H1 (cell line): ENCODE results near the gene KCNH5. TPM values are rescaled to one million over a fixed set of nuclear protein-coding genes. Genes with fewer than 3 reads are reported as not detected.

ENCODE experiments used
- CTCF ChIA-PET: fragments of 300-600 bp; sonication (Branson Sonifier 250); formaldehyde crosslinking; loops from one replicate; lab custom pipeline; 2021; ENCODE audit not compliant: partially characterized antibody; lab: Charles Lee
- POLR2A ChIA-PET: fragments of 300-600 bp; sonication (Branson Sonifier 250); formaldehyde crosslinking; loops from one replicate; lab custom pipeline; 2021; ENCODE audit warnings: inconsistent platforms; ENCODE audit not compliant: partially characterized antibody; lab: Charles Lee
- DNase-seq, 2 experiments: peaks; one replicate each; pipeline versions ENCODE4 v3.0.0 to v3.0.0-alpha.2; 2010 to 2022; ENCODE audit warnings: low spot score in 2 of 2, low read depth in 1 of 2, mixed read lengths in 1 of 2
- FAIRE-seq: peaks from 2 replicates; lab custom pipeline; 2011; peaks lifted over from hg19 to GRCh38; lab: Jason Lieb, UNC
- H2AFZ ChIP-seq: 2 replicates; pipeline ENCODE4 v1.8.1; 2012; ENCODE audit warnings: low read length, inconsistent platforms
- H2AK5ac ChIP-seq: 2 replicates; pipeline ENCODE4 v1.6.1; 2013; ENCODE audit warnings: low read depth, low read length
- H2BK120ac ChIP-seq: replicated peaks from 2 replicates; pipeline ENCODE3; 2013; ENCODE audit warnings: low read depth, low read length, inconsistent platforms
- H2BK12ac ChIP-seq: 2 replicates; pipeline ENCODE4 v1.6.1; 2013; ENCODE audit warnings: low read depth, low read length
- H2BK15ac ChIP-seq: 2 replicates; pipeline ENCODE4 v1.6.1; 2013; ENCODE audit warnings: low read length
- H2BK20ac ChIP-seq: 2 replicates; pipeline ENCODE4 v1.6.1; 2013; ENCODE audit warnings: low read length
- H2BK5ac ChIP-seq: 2 replicates; pipeline ENCODE4 v1.6.1; 2013; ENCODE audit warnings: low read depth, low read length
- H3K14ac ChIP-seq: 2 replicates; pipeline ENCODE4 v1.6.1; 2013; ENCODE audit warnings: inconsistent platforms; ENCODE audit not compliant: insufficient read length
- H3K18ac ChIP-seq: 2 replicates; pipeline ENCODE4 v1.6.1; 2013; ENCODE audit warnings: low read length; ENCODE audit errors: extremely low read depth
- H3K23ac ChIP-seq: 2 replicates; pipeline ENCODE4 v1.6.1; 2013; ENCODE audit warnings: inconsistent platforms; ENCODE audit not compliant: insufficient read length
- H3K23me2 ChIP-seq: 2 replicates; pipeline ENCODE4 v1.6.1; 2013; ENCODE audit warnings: low read depth, low read length
- H3K27ac ChIP-seq: 2 replicates; pipeline ENCODE4 v1.6.1; 2011; ENCODE audit warnings: low read depth, low read length, inconsistent platforms
- H3K27me3 ChIP-seq, 4 experiments: replicated peaks in 1 of 4; 1 replicate in 1 of 4; 2 replicates in 3 of 4; pipeline versions ENCODE4 v1.6.1 to v1.8.1; 2011 to 2013; ENCODE audit warnings: low read length in 3 of 4, mild to moderate bottlenecking in 3 of 4, inconsistent platforms in 2 of 4, mixed read lengths in 2 of 4, moderate library complexity in 1 of 4; ENCODE audit not compliant: control insufficient read depth in 3 of 4, insufficient read depth in 3 of 4; ENCODE audit errors: extremely low read depth in 1 of 4
- H3K36me3 ChIP-seq, 4 experiments: 2 replicates each; pipeline versions ENCODE4 v1.6.1 to v1.8.1; 2011 to 2013; ENCODE audit warnings: mild to moderate bottlenecking in 4 of 4, low read length in 3 of 4, moderate library complexity in 2 of 4, control low read depth in 1 of 4, inconsistent platforms in 1 of 4; ENCODE audit not compliant: insufficient read depth in 4 of 4, control insufficient read depth in 2 of 4
- H3K4ac ChIP-seq: replicated peaks from 2 replicates; pipeline ENCODE3; 2013; ENCODE audit warnings: low read length, low read depth, mixed read lengths, inconsistent platforms; ENCODE audit not compliant: insufficient read length
- H3K4me1 ChIP-seq, 4 experiments: replicated peaks in 1 of 4; 1 replicate in 1 of 4; 2 replicates in 3 of 4; pipeline versions ENCODE4 v1.6.1 to v1.8.1; 2011 to 2013; ENCODE audit warnings: low read length in 3 of 4, inconsistent platforms in 2 of 4, mixed read lengths in 1 of 4; ENCODE audit not compliant: insufficient read depth in 4 of 4, control insufficient read depth in 3 of 4
- H3K4me2 ChIP-seq, 2 experiments: 2 replicates each; pipeline versions ENCODE4 v1.6.1 to v1.8.1; 2011 to 2013; ENCODE audit warnings: low read depth in 2 of 2, low read length in 2 of 2, control low read depth in 1 of 2, inconsistent platforms in 1 of 2, mild to moderate bottlenecking in 1 of 2; ENCODE audit not compliant: insufficient read depth in 1 of 2
- H3K4me3 ChIP-seq, 4 experiments: fragments of 200-600, 300-600 bp in 1 of 4; sonication (generic), shearing (Covaris generic), sonication (Bioruptor Twin) in 1 of 4; 2 replicates each; pipeline versions ENCODE4 v1.5.1 to v1.8.1; 2011 to 2016; ENCODE audit warnings: low read length in 4 of 4, low read depth in 3 of 4, control low read depth in 2 of 4, inconsistent platforms in 2 of 4, mild to moderate bottlenecking in 2 of 4, mixed read lengths in 1 of 4, moderate library complexity in 1 of 4; ENCODE audit not compliant: insufficient read depth in 2 of 4; ENCODE audit errors: extremely low read depth in 1 of 4
- H3K56ac ChIP-seq: replicated peaks from 2 replicates; pipeline ENCODE3; 2013; ENCODE audit warnings: low read depth, mild to moderate bottlenecking, mixed read lengths, low read length, inconsistent platforms; ENCODE audit not compliant: insufficient read length
- H3K79me1 ChIP-seq: 2 replicates; pipeline ENCODE4 v1.6.1; 2013; ENCODE audit warnings: low read depth, low read length, control low read depth
- H3K79me2 ChIP-seq, 2 experiments: 2 replicates each; pipeline versions ENCODE4 v1.6.1 to v1.8.1; 2012 to 2013; ENCODE audit warnings: low read length in 2 of 2, mild to moderate bottlenecking in 2 of 2, inconsistent platforms in 1 of 2; ENCODE audit not compliant: insufficient read depth in 2 of 2, control insufficient read depth in 1 of 2
- H3K9ac ChIP-seq, 4 experiments: replicated peaks in 1 of 4; 1 replicate in 1 of 4; 2 replicates in 3 of 4; pipeline versions ENCODE4 v1.6.1 to v1.8.1; 2011 to 2013; ENCODE audit warnings: low read depth in 3 of 4, low read length in 3 of 4, control low read depth in 2 of 4, mild to moderate bottlenecking in 2 of 4, moderate library complexity in 2 of 4, inconsistent platforms in 1 of 4; ENCODE audit errors: extremely low read depth in 1 of 4
- H3K9me3 ChIP-seq, 2 experiments: 2 replicates each; pipeline versions ENCODE4 v1.6.1 to v1.8.1; 2012 to 2013; ENCODE audit warnings: mild to moderate bottlenecking in 2 of 2, moderate library complexity in 2 of 2, control low read depth in 1 of 2, inconsistent platforms in 1 of 2, low read depth in 1 of 2, low read length in 1 of 2, mixed read lengths in 1 of 2; ENCODE audit not compliant: insufficient read depth in 2 of 2
- H4K20me1 ChIP-seq, 2 experiments: replicated peaks in 1 of 2; 2 replicates each; pipeline versions ENCODE3 to v1.8.1; 2011 to 2013; ENCODE audit warnings: inconsistent platforms in 2 of 2, low read length in 2 of 2, mild to moderate bottlenecking in 1 of 2; ENCODE audit not compliant: insufficient read depth in 2 of 2, control insufficient read depth in 1 of 2
- H4K5ac ChIP-seq: 2 replicates; pipeline ENCODE4 v1.6.1; 2013; ENCODE audit warnings: low read length, low read depth, mixed read lengths, inconsistent platforms; ENCODE audit not compliant: insufficient read length
- H4K8ac ChIP-seq: 2 replicates; pipeline ENCODE4 v1.8.0; 2013; ENCODE audit warnings: mild to moderate bottlenecking, moderate library complexity, low read length, inconsistent platforms; ENCODE audit not compliant: insufficient read depth; ENCODE audit errors: extremely low read depth
- H4K91ac ChIP-seq: replicated peaks from 2 replicates; pipeline ENCODE3; 2013; ENCODE audit warnings: low read length, mixed read lengths, inconsistent platforms; ENCODE audit not compliant: insufficient read length
- ASH2L ChIP-seq: fragments of 200-600, 300-600 bp; sonication (generic); IDR thresholded peaks from one replicate; pipeline ENCODE4 v1.7.1; 2017; ENCODE audit warnings: low read length
- BACH1 ChIP-seq: IDR thresholded peaks from 2 replicates; pipeline ENCODE4 v1.6.1; 2012; ENCODE audit warnings: low read length, improper control_type of control experiment
- CHD1 ChIP-seq: IDR thresholded peaks from 2 replicates; pipeline ENCODE4 v1.6.1; 2012; ENCODE audit warnings: low read depth, low read length, improper control_type of control experiment
- EZH2 ChIP-seq: fragments of 200-600 bp; sonication (generic); IDR thresholded peaks from 2 replicates; pipeline ENCODE4 v1.7.1; 2012; ENCODE audit warnings: low read depth, mild to moderate bottlenecking, moderate library complexity, low read length, inconsistent platforms; ENCODE audit not compliant: severe bottlenecking
- HDAC2 ChIP-seq, 2 experiments: fragments of 300-600 bp in 1 of 2; sonication (generic) in 1 of 2; IDR thresholded peaks; 2 replicates each; pipeline ENCODE4 v1.6.1; 2011 to 2012; ENCODE audit warnings: low read depth in 2 of 2, low read length in 2 of 2, mild to moderate bottlenecking in 2 of 2, moderate library complexity in 2 of 2, borderline replicate concordance in 1 of 2, inconsistent platforms in 1 of 2
- MAFK ChIP-seq: IDR thresholded peaks from 2 replicates; pipeline ENCODE4 v1.6.1; 2012; ENCODE audit warnings: low read depth, mild to moderate bottlenecking, improper control_type of control experiment, low read length
- PHF8 ChIP-seq: fragments of 200-600 bp; sonication (generic); conservative IDR thresholded peaks from 2 replicates; pipeline ENCODE4 v1.7.1; 2012; ENCODE audit warnings: low read depth, mild to moderate bottlenecking, inconsistent platforms, low read length, moderate library complexity
- SUZ12 ChIP-seq: fragments of 200-600 bp; sonication (generic); IDR thresholded peaks from 2 replicates; pipeline ENCODE4 v1.6.1; 2012; ENCODE audit warnings: mild to moderate bottlenecking, inconsistent platforms, low read length, moderate library complexity, mixed read lengths
- WGBS, 2 experiments: shearing (Covaris generic) in 1 of 2; methylation state at CpG; one replicate each; pipeline versions ENCODE4 v1.1.6 to v1.1.7; 2013 to 2015; ENCODE audit warnings: low lambda C conversion rate in 2 of 2, mixed read lengths in 2 of 2, inconsistent platforms in 1 of 2, low coverage in 1 of 2, missing lambda C conversion rate in 1 of 2; ENCODE audit not compliant: insufficient replicate concordance in 2 of 2, insufficient coverage in 1 of 2, insufficient read length in 1 of 2; ENCODE audit errors: extremely low coverage in 1 of 2, missing lambda C conversion rate in 1 of 2; 5-methylcytosine and 5-hydroxymethylcytosine counted together
- polyA plus RNA-seq, 7 experiments: library from polyadenylated mRNA; depleted of rRNA in 3 of 7; stranded (reverse) in 5 of 7; unstranded in 2 of 7; fragments of >200 nt in 5 of 7; fragments of 200-250 nt in 2 of 7; gene quantifications; 1 replicate in 5 of 7; 2 replicates in 1 of 7; 4 replicates in 1 of 7; pipeline versions ENCODE4 v1.2.1 to v1.2.3, GENCODE V29; 2011 to 2013; ENCODE audit warnings: missing spikeins in 2 of 7, mixed read lengths in 2 of 7
- total RNA-seq: library from RNA; stranded (reverse); fragmentation: NEBNext Ultra II Directional; extraction: Animal tissue kit (Norgen Biotek cat#: 25700); gene quantifications from 2 replicates; pipeline ENCODE4 v1.2.1, GENCODE V29; 2021
- TF ChIP-seq, protein P1 (sequence below), 3 experiments: IDR thresholded peaks; 1 replicate in 2 of 3; 2 replicates in 1 of 3; pipeline versions ENCODE4 v1.5.1 to v1.6.1; 2011; ENCODE audit warnings: low read length in 3 of 3, mild to moderate bottlenecking in 3 of 3, inconsistent platforms in 2 of 3, low read depth in 1 of 3, moderate library complexity in 1 of 3; ENCODE audit not compliant: insufficient read depth in 1 of 3; ENCODE audit errors: control extremely low read depth in 1 of 3
- TF ChIP-seq, protein P2 (sequence below): IDR thresholded peaks from 2 replicates; pipeline ENCODE4 v1.6.1; 2012; ENCODE audit warnings: low read length, inconsistent platforms

Gene KCNH5
- total and polyA plus RNA-seq, 2 of the 8 experiments (the other 6 are each of a cell fraction or from before 2014, with no cell fraction given): 0.24 to 0.50 TPM

DNA sequence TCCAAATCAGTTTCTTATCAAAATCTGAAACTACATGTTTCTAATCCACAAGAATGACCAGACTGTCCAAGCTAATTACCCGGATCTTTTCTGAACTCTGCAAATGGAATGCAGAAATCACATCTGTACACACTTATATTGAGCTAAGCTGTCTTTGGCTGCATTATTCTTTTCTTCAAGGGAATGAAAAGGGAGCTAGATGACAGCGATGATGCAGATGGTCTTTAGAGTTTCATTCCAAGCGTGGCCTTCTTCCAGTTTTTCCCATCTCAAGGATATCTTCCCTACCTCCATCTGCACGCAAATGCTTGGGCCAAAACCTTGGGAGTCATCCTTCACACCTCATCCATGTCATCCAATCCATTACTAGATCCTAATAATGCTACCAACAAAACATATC lies 12.6 kb downstream of the KCNH5 start:
- H3K14ac ChIP-seq: no peak overlapping the region
- no peaks in the 10 kb centered on the region for H4K20me1 ChIP-seq
- H3K27me3 ChIP-seq: no peaks in the 10 kb centered on the region; a peak in 1 of 7 replicates
- H4K5ac ChIP-seq: no peak overlapping the region
- FAIRE-seq: no peak
- no peak overlapping the region for H3K56ac ChIP-seq
- no peak overlapping the region for H2BK20ac ChIP-seq
- no peaks in the 10 kb centered on the region for H3K79me2 ChIP-seq
- H2BK5ac ChIP-seq: no peak overlapping the region
- no peak overlapping the region for H2BK120ac ChIP-seq
- no peak overlapping the region for H3K18ac ChIP-seq
- no peaks in the 10 kb centered on the region for H3K79me1 ChIP-seq
- no peaks in the 10 kb centered on the region for H3K36me3 ChIP-seq
- H3K23me2 ChIP-seq: no peaks in the 10 kb centered on the region
- H3K4me3 ChIP-seq: no peak overlapping the region
- H4K8ac ChIP-seq: no peak overlapping the region
- ChIA-PET POLR2A (no interaction called here), CTCF (interaction anchor here (0.6 to 1.3 kb wide), 2 partner anchors 142 to 144 kb away, joined by 3 to 4 read pairs; no protein-coding TSS in a partner anchor)
- no peak overlapping the region for H2BK12ac ChIP-seq
- H3K9ac ChIP-seq: no peak overlapping the region
- no peak overlapping the region for H3K27ac ChIP-seq
- H3K9me3 ChIP-seq: no peaks in the 10 kb centered on the region
- H3K4ac ChIP-seq: no peak overlapping the region
- H3K4me1 ChIP-seq: no peaks in the 10 kb centered on the region
- no peak overlapping the region for H3K4me2 ChIP-seq
- DNase-seq: no peak
- H2AK5ac ChIP-seq: no peak overlapping the region
- no peak overlapping the region for H2BK15ac ChIP-seq
- no peak overlapping the region for H2AFZ ChIP-seq
- H4K91ac ChIP-seq: no peak overlapping the region
- WGBS, 2 experiments: 92% methylated on average over 4 of the region's 4 CpGs; no CpG with 5 or more reads in 1 of the 2 experiments
- no peak overlapping the region for H3K23ac ChIP-seq
- TF ChIP-seq MAFK (no peak), CHD1 (no peak), SUZ12 (no peak), EZH2 (no peak), HDAC2 (IDR thresholded peaks at IDR 0.05; ENCODE audit: borderline replicate concordance in 1 of 2, low read depth in 2 of 2, low read length in 2 of 2) (no peak), PHF8 (no peak), BACH1 (no peak), ASH2L (no peak)
- TF ChIP-seq, protein P1, sequence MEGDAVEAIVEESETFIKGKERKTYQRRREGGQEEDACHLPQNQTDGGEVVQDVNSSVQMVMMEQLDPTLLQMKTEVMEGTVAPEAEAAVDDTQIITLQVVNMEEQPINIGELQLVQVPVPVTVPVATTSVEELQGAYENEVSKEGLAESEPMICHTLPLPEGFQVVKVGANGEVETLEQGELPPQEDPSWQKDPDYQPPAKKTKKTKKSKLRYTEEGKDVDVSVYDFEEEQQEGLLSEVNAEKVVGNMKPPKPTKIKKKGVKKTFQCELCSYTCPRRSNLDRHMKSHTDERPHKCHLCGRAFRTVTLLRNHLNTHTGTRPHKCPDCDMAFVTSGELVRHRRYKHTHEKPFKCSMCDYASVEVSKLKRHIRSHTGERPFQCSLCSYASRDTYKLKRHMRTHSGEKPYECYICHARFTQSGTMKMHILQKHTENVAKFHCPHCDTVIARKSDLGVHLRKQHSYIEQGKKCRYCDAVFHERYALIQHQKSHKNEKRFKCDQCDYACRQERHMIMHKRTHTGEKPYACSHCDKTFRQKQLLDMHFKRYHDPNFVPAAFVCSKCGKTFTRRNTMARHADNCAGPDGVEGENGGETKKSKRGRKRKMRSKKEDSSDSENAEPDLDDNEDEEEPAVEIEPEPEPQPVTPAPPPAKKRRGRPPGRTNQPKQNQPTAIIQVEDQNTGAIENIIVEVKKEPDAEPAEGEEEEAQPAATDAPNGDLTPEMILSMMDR (IDR thresholded peaks at IDR 0.05; ENCODE audit: control extremely low read depth in 1 of 3, insufficient read depth in 1 of 3, low read depth in 1 of 3, low read length in 3 of 3): no peak
- TF ChIP-seq, protein P2, sequence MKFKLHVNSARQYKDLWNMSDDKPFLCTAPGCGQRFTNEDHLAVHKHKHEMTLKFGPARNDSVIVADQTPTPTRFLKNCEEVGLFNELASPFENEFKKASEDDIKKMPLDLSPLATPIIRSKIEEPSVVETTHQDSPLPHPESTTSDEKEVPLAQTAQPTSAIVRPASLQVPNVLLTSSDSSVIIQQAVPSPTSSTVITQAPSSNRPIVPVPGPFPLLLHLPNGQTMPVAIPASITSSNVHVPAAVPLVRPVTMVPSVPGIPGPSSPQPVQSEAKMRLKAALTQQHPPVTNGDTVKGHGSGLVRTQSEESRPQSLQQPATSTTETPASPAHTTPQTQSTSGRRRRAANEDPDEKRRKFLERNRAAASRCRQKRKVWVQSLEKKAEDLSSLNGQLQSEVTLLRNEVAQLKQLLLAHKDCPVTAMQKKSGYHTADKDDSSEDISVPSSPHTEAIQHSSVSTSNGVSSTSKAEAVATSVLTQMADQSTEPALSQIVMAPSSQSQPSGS: no peak
